K562 (cell line): ENCODE data around the gene OR2V2. TPM values are rescaled to one million over a fixed set of nuclear protein-coding genes. Genes with fewer than 3 reads are reported as not detected.

Source experiments
- ARID4B ChIP-seq: sonication (generic); formaldehyde crosslinking; IDR thresholded peaks from 2 replicates; pipeline ENCODE4 v1.8.0; 2022; ENCODE audit warnings: mild to moderate bottlenecking, missing genetic modification reagents
- CUX1 ChIP-seq: fragments of 200-800 bp; sonication (Bioruptor generic); IDR thresholded peaks from 2 replicates; pipeline ENCODE4 v1.6.1; 2016; ENCODE audit warnings: missing genetic modification characterization, missing compliant biosample characterization
- E4F1 ChIP-seq: fragments of 250-450 bp; sonication (Bioruptor Pico); IDR thresholded peaks from 2 replicates; pipeline ENCODE4 v1.5.0; 2021; ENCODE audit warnings: mild to moderate bottlenecking, borderline replicate concordance
- GTF2E2 ChIP-seq: fragments of 200-800 bp; sonication (Bioruptor generic); IDR thresholded peaks from 2 replicates; pipeline ENCODE4 v1.6.1; 2016; ENCODE audit warnings: missing genetic modification characterization, missing compliant biosample characterization
- KDM1A ChIP-seq, 2 experiments: fragments of 450-650 bp; IDR thresholded peaks; 2 replicates each; pipeline ENCODE4 v1.6.1; 2016; ENCODE audit warnings: mild to moderate bottlenecking in 2 of 2
- LEF1 ChIP-seq: fragments of 450-650 bp; IDR thresholded peaks from 2 replicates; pipeline ENCODE4 v1.6.1; 2016; ENCODE audit warnings: mild to moderate bottlenecking
- MAFF ChIP-seq: IDR thresholded peaks from 2 replicates; pipeline ENCODE4 v1.6.1; 2012; ENCODE audit warnings: low read length, improper control_type of control experiment
- MYC ChIP-seq, 2 experiments: fragments of 250-450 bp in 1 of 2; sonication (Bioruptor Pico) in 1 of 2; IDR thresholded peaks; 2 replicates each; pipeline versions ENCODE4 v1.5.1 to v1.6.1; 2012 to 2021; ENCODE audit warnings: low read depth in 2 of 2, borderline replicate concordance in 1 of 2, improper control_type of control experiment in 1 of 2, low read length in 1 of 2, mild to moderate bottlenecking in 1 of 2, moderate library complexity in 1 of 2
- TFAP4 ChIP-seq: sonication (generic); formaldehyde crosslinking; IDR thresholded peaks from 2 replicates; pipeline ENCODE4 v1.8.0; 2022; ENCODE audit warnings: missing genetic modification reagents, mild to moderate bottlenecking, moderate library complexity, borderline replicate concordance
- ZFP30 ChIP-seq: fragments of 250-450 bp; sonication (Bioruptor Pico); IDR thresholded peaks from 2 replicates; pipeline ENCODE4 v1.8.0; 2022; ENCODE audit warnings: moderate library complexity, mild to moderate bottlenecking, inconsistent platforms, borderline replicate concordance
- polyA plus RNA-seq, 8 experiments: library from polyadenylated mRNA; depleted of rRNA in 4 of 8; stranded (reverse) in 5 of 8; unstranded in 3 of 8; fragments of >200 nt; fragmentation: Nextera tagmentation in 2 of 8; fragmentation: Illumina TruSeq in 1 of 8; extraction: Ambion mirVana in 2 of 8; extraction: Trizol in 1 of 8; gene quantifications; 2 replicates each; pipeline versions ENCODE4 v1.2.1 to v1.2.3, GENCODE V29; 2011 to 2014; ENCODE audit warnings: inconsistent platforms in 1 of 8, missing spikeins in 1 of 8
- total RNA-seq, 7 experiments: library from RNA; depleted of rRNA in 6 of 7; stranded (reverse); fragments of >200 nt in 6 of 7; fragmentation: Illumina TruSeq in 2 of 7; extraction: Trizol in 2 of 7; gene quantifications; 2 replicates each; pipeline versions ENCODE4 v1.2.1 to v1.2.3, GENCODE V29; 2011 to 2021; ENCODE audit warnings: low replicate concordance in 1 of 7
- TF ChIP-seq, protein P1 (sequence below): sonication (generic); formaldehyde crosslinking; IDR thresholded peaks from 2 replicates; pipeline ENCODE4 v1.8.0; 2022; ENCODE audit warnings: missing genetic modification reagents, mild to moderate bottlenecking, borderline replicate concordance

Gene OR2V2
- total and polyA plus RNA-seq, 9 of the 15 experiments (the other 6 are each of a cell fraction or from before 2014, with no cell fraction given): 0.01 TPM; not detected in 8

- no peak for TF ChIP-seq CUX1 (CRISPR knock-in tag)
- TF ChIP-seq GTF2E2: no peak
- TF ChIP-seq ZFP30 (CRISPR knock-in tag): no peak
- peak; percentile 11 to 17; a peak in 1 of 4 replicates for TF ChIP-seq KDM1A (IDR thresholded peaks at IDR 0.05)
- TF ChIP-seq E4F1: no peak
- TF ChIP-seq MYC (IDR thresholded peaks at IDR 0.05; ENCODE audit: low read depth, low read length): no peak; the same call in 1 of the 2 replicates
- TF ChIP-seq MYC (CRISPR knock-in tag; IDR thresholded peaks at IDR 0.05; ENCODE audit: borderline replicate concordance, low read depth): no peak
- no peak for TF ChIP-seq MAFF
- TF ChIP-seq TFAP4 (CRISPR knock-in tag): no peak
- TF ChIP-seq, protein P1, sequence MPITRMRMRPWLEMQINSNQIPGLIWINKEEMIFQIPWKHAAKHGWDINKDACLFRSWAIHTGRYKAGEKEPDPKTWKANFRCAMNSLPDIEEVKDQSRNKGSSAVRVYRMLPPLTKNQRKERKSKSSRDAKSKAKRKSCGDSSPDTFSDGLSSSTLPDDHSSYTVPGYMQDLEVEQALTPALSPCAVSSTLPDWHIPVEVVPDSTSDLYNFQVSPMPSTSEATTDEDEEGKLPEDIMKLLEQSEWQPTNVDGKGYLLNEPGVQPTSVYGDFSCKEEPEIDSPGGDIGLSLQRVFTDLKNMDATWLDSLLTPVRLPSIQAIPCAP (CRISPR knock-in tag): no peak
- no peak for TF ChIP-seq ARID4B (CRISPR knock-in tag)
- TF ChIP-seq LEF1: no peak
Measured at GRCh38 chr5:181207214-181207959, 60.0 kb downstream of the OR2V2 start (continued).
